Measurements from ENCODE around the gene TOMM22.

The TOMM22 gene

DNA sequence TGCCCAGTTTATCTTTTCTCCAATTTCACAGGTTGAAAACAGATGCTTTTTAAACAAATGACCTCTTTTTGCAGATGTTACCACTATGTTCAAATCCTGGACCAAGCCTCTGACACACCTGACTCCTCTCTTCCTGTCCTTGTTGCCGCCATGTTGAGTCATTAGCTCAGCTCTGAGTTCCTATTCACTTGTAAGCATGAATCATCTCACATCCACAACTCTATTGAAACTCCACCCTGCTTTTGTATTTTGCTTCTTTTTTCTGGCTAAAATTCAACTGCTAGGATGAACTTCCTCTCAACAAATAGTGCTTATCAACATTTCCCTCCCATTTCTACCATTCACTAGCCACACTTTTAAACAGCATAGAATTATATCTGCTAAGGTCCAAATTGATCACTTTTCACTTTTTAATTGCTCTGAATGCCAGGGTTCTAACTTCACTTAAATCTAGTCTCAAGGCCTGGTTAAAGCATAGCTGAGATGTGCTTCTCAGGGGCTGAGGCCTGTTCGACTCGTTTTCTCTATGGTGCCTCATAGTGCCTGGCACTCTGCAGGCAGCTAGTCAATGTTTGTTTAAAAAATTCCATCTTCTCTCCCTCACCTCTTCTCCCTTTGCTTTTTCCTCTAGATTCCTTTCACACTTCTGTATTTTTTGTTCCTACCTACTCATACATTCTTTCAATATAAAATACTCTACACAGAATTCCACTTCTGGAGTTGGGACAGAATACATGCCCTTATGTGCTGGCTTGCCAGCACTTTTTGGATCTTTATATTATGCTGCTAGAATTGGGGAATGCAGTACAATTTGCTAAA, 15.1 kb downstream of the TOMM22 start:
- TF ChIP-seq, protein P1, sequence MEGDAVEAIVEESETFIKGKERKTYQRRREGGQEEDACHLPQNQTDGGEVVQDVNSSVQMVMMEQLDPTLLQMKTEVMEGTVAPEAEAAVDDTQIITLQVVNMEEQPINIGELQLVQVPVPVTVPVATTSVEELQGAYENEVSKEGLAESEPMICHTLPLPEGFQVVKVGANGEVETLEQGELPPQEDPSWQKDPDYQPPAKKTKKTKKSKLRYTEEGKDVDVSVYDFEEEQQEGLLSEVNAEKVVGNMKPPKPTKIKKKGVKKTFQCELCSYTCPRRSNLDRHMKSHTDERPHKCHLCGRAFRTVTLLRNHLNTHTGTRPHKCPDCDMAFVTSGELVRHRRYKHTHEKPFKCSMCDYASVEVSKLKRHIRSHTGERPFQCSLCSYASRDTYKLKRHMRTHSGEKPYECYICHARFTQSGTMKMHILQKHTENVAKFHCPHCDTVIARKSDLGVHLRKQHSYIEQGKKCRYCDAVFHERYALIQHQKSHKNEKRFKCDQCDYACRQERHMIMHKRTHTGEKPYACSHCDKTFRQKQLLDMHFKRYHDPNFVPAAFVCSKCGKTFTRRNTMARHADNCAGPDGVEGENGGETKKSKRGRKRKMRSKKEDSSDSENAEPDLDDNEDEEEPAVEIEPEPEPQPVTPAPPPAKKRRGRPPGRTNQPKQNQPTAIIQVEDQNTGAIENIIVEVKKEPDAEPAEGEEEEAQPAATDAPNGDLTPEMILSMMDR (conservative IDR thresholded peaks at IDR 0.05), result no peak
- no peak for TF ChIP-seq ZFX (IDR thresholded peaks at IDR 0.05)
- no peak overlapping the region for H3K27ac ChIP-seq

DNA sequence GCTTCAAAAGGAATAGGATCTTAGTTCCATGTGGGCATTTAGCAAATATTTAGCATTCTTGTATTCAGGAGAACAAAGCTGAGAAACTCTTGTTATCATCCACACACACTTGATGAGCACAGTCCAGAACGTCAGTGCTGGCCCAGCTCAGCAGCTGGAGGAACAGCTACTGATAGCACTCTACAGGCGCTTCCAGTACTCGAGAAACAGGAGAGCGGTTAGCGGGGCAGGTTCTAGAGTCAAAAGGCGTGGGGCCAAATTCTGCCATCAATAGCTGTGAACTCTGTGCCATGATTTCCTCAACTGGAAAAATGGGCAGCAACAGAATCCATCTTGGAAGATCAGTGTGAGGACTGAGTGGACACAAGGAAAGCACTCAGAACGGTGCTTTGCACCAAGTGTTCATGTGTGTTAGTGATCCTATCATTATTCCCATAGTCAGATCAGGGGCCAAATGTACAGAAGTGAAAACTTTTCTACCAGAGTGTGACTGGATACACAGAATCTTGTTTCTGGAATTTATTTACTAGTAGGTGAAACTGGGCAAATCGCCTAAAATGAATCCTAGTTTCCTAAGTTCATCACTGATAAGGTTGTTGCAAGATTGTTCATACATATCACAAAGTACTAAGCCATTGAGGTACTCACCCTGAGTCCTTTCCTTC, 15.8 kb downstream of the TOMM22 start:
- H3K27ac ChIP-seq, result no peak overlapping the region
- no peak for TF ChIP-seq ZFX (IDR thresholded peaks at IDR 0.05)
- TF ChIP-seq, protein P1 (conservative IDR thresholded peaks at IDR 0.05), result no peak

DNA sequence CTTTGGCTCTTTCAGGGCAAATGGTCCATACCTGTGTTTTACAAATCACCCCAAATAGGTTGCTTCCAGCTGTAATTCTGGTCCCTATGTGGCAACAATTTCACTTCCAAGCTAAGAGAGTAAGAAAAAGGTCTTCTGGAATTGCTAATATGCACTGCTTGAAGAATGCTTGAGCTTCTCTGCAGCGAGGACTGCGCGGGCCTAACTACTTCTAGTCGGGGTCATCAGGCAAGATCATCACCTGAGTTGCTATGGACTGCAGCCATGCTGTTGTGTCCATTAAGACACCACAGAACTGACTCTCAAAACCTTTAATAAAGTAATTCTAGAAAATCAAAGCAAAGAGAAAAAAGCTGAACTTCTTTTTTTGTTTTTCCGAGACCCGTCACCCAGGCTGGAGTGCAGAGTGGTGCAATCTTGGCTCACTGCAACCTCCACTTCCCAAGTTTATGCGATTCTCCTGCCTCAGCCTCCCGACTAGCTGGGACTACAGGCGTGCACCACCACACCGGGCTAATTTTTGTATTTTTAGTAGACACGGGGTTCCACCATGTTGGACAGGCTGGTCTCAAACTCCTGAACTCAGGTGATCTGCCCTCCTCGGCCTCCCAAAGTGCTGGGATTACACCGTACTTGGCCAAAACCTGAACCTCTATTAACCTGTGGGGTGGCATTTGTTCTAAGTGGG, 16.8 kb downstream of the TOMM22 start:
- TF ChIP-seq ZFX (IDR thresholded peaks at IDR 0.05), result no peak
- TF ChIP-seq, protein P1 (conservative IDR thresholded peaks at IDR 0.05), result no peak
- no peak overlapping the region for H3K27ac ChIP-seq

DNA sequence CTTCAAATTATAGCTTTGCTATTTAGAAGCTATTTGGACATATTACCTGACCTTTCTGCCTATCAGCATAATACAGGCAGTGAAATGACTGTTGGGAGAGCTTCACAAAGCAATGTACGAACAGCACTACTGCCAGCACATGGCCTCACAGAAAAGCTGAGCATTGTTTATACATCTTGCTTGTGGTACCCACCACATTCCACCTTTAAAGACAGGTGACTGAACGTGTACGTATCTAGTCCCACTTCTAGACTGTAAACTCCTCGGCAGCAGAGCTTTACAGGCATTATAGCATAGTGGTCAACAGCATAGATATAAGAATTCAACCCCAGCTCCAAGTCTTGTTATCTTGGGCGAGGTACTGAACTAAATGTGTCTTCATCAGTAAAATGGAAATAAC, 17.4 kb downstream of the TOMM22 start:
- no peak overlapping the region for H3K27ac ChIP-seq

DNA sequence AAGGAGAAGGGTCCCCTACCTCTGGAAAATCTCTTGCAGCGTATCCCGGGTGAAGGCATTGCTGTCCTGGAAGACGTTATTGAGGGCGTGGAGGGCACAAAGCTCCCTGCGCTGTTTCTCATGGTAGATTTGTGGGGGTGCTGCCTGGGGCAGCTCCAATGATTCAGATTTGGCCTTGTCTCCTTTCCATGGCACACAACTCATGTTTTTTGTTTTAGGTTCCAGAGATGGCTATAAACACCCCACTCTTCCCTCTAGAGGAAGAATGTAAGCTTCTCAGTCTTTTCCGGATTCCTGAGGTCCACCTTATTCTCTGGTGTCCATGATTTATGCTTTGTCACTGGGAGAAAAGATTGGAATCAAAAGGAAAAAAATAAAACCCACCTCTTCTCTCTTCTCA, 18.0 kb downstream of the TOMM22 start:
- peak overlapping the region; percentile 93 for H3K27ac ChIP-seq
- no peak for TF ChIP-seq ZFX (IDR thresholded peaks at IDR 0.05)
- TF ChIP-seq, protein P1 (conservative IDR thresholded peaks at IDR 0.05), result no peak

More for the DNA sequence above, 17.4 kb downstream of the TOMM22 start:
- TF ChIP-seq, protein P1 (conservative IDR thresholded peaks at IDR 0.05), result no peak
- no peak for TF ChIP-seq ZFX (IDR thresholded peaks at IDR 0.05)

DNA sequence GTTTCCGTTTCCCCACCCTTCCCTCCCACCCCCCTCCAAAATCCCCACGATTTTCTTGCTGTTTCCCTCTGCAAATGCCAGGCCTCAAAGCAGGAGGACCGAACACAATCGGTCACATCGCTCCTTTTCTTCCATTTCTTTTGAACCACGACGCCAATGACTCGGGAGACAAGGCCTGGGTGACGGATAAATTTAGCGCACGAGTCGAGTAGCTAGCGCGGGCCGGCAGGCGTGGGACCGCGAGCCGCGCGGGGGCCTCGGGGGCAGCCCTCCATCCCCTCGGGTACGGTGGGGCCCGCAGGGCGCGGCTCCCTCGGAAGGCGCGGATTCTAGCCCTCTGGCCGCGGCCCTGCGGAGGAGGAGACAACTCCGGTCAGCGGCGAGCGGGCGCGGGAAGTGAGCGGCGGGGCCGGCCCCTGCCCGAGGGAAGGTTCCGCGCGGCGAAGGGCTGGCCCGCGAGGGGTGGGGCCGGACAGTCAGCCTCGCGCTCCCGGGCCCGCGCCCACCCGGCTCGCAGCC, 18.6 kb downstream of the TOMM22 start:
- H3K27ac ChIP-seq, result peak overlapping the region; percentile 93

More for the DNA sequence above, 18.6 kb downstream of the TOMM22 start:
- peak; percentile 89 for TF ChIP-seq ZFX (IDR thresholded peaks at IDR 0.05)
- TF ChIP-seq, protein P1 (conservative IDR thresholded peaks at IDR 0.05), result no peak

Measured in C4-2B (cell line).